H1 (cell line): ENCODE results near the gene COL6A3. TPM values are rescaled to one million over a fixed set of nuclear protein-coding genes. Genes with fewer than 3 reads are reported as not detected.

Source experiments
- CTCF ChIA-PET: fragments of 300-600 bp; sonication (Branson Sonifier 250); formaldehyde crosslinking; loops from one replicate; lab custom pipeline; 2021; ENCODE audit not compliant: partially characterized antibody; lab: Charles Lee
- POLR2A ChIA-PET: fragments of 300-600 bp; sonication (Branson Sonifier 250); formaldehyde crosslinking; loops from one replicate; lab custom pipeline; 2021; ENCODE audit warnings: inconsistent platforms; ENCODE audit not compliant: partially characterized antibody; lab: Charles Lee
- DNase-seq, 2 experiments: peaks; one replicate each; pipeline versions ENCODE4 v3.0.0 to v3.0.0-alpha.2; 2010 to 2022; ENCODE audit warnings: low spot score in 2 of 2, low read depth in 1 of 2, mixed read lengths in 1 of 2
- FAIRE-seq: peaks from 2 replicates; lab custom pipeline; 2011; peaks lifted over from hg19 to GRCh38; lab: Jason Lieb, UNC
- H2AFZ ChIP-seq: 2 replicates; pipeline ENCODE4 v1.8.1; 2012; ENCODE audit warnings: low read length, inconsistent platforms
- H2AK5ac ChIP-seq: 2 replicates; pipeline ENCODE4 v1.6.1; 2013; ENCODE audit warnings: low read depth, low read length
- H2BK120ac ChIP-seq: replicated peaks from 2 replicates; pipeline ENCODE3; 2013; ENCODE audit warnings: low read depth, low read length, inconsistent platforms
- H2BK12ac ChIP-seq: 2 replicates; pipeline ENCODE4 v1.6.1; 2013; ENCODE audit warnings: low read depth, low read length
- H2BK15ac ChIP-seq: 2 replicates; pipeline ENCODE4 v1.6.1; 2013; ENCODE audit warnings: low read length
- H2BK20ac ChIP-seq: 2 replicates; pipeline ENCODE4 v1.6.1; 2013; ENCODE audit warnings: low read length
- H2BK5ac ChIP-seq: 2 replicates; pipeline ENCODE4 v1.6.1; 2013; ENCODE audit warnings: low read depth, low read length
- H3K14ac ChIP-seq: 2 replicates; pipeline ENCODE4 v1.6.1; 2013; ENCODE audit warnings: inconsistent platforms; ENCODE audit not compliant: insufficient read length
- H3K18ac ChIP-seq: 2 replicates; pipeline ENCODE4 v1.6.1; 2013; ENCODE audit warnings: low read length; ENCODE audit errors: extremely low read depth
- H3K23ac ChIP-seq: 2 replicates; pipeline ENCODE4 v1.6.1; 2013; ENCODE audit warnings: inconsistent platforms; ENCODE audit not compliant: insufficient read length
- H3K23me2 ChIP-seq: 2 replicates; pipeline ENCODE4 v1.6.1; 2013; ENCODE audit warnings: low read depth, low read length
- H3K27ac ChIP-seq: 2 replicates; pipeline ENCODE4 v1.6.1; 2011; ENCODE audit warnings: low read depth, low read length, inconsistent platforms
- H3K27me3 ChIP-seq, 4 experiments: replicated peaks in 1 of 4; 1 replicate in 1 of 4; 2 replicates in 3 of 4; pipeline versions ENCODE4 v1.6.1 to v1.8.1; 2011 to 2013; ENCODE audit warnings: low read length in 3 of 4, mild to moderate bottlenecking in 3 of 4, inconsistent platforms in 2 of 4, mixed read lengths in 2 of 4, moderate library complexity in 1 of 4; ENCODE audit not compliant: control insufficient read depth in 3 of 4, insufficient read depth in 3 of 4; ENCODE audit errors: extremely low read depth in 1 of 4
- H3K36me3 ChIP-seq, 4 experiments: 2 replicates each; pipeline versions ENCODE4 v1.6.1 to v1.8.1; 2011 to 2013; ENCODE audit warnings: mild to moderate bottlenecking in 4 of 4, low read length in 3 of 4, moderate library complexity in 2 of 4, control low read depth in 1 of 4, inconsistent platforms in 1 of 4; ENCODE audit not compliant: insufficient read depth in 4 of 4, control insufficient read depth in 2 of 4
- H3K4ac ChIP-seq: replicated peaks from 2 replicates; pipeline ENCODE3; 2013; ENCODE audit warnings: low read length, low read depth, mixed read lengths, inconsistent platforms; ENCODE audit not compliant: insufficient read length
- H3K4me1 ChIP-seq, 4 experiments: replicated peaks in 1 of 4; 1 replicate in 1 of 4; 2 replicates in 3 of 4; pipeline versions ENCODE4 v1.6.1 to v1.8.1; 2011 to 2013; ENCODE audit warnings: low read length in 3 of 4, inconsistent platforms in 2 of 4, mixed read lengths in 1 of 4; ENCODE audit not compliant: insufficient read depth in 4 of 4, control insufficient read depth in 3 of 4
- H3K4me2 ChIP-seq, 2 experiments: 2 replicates each; pipeline versions ENCODE4 v1.6.1 to v1.8.1; 2011 to 2013; ENCODE audit warnings: low read depth in 2 of 2, low read length in 2 of 2, control low read depth in 1 of 2, inconsistent platforms in 1 of 2, mild to moderate bottlenecking in 1 of 2; ENCODE audit not compliant: insufficient read depth in 1 of 2
- H3K4me3 ChIP-seq, 4 experiments: fragments of 200-600, 300-600 bp in 1 of 4; sonication (generic), shearing (Covaris generic), sonication (Bioruptor Twin) in 1 of 4; 2 replicates each; pipeline versions ENCODE4 v1.5.1 to v1.8.1; 2011 to 2016; ENCODE audit warnings: low read length in 4 of 4, low read depth in 3 of 4, control low read depth in 2 of 4, inconsistent platforms in 2 of 4, mild to moderate bottlenecking in 2 of 4, mixed read lengths in 1 of 4, moderate library complexity in 1 of 4; ENCODE audit not compliant: insufficient read depth in 2 of 4; ENCODE audit errors: extremely low read depth in 1 of 4
- H3K56ac ChIP-seq: replicated peaks from 2 replicates; pipeline ENCODE3; 2013; ENCODE audit warnings: low read depth, mild to moderate bottlenecking, mixed read lengths, low read length, inconsistent platforms; ENCODE audit not compliant: insufficient read length
- H3K79me1 ChIP-seq: 2 replicates; pipeline ENCODE4 v1.6.1; 2013; ENCODE audit warnings: low read depth, low read length, control low read depth
- H3K79me2 ChIP-seq, 2 experiments: 2 replicates each; pipeline versions ENCODE4 v1.6.1 to v1.8.1; 2012 to 2013; ENCODE audit warnings: low read length in 2 of 2, mild to moderate bottlenecking in 2 of 2, inconsistent platforms in 1 of 2; ENCODE audit not compliant: insufficient read depth in 2 of 2, control insufficient read depth in 1 of 2
- H3K9ac ChIP-seq, 4 experiments: replicated peaks in 1 of 4; 1 replicate in 1 of 4; 2 replicates in 3 of 4; pipeline versions ENCODE4 v1.6.1 to v1.8.1; 2011 to 2013; ENCODE audit warnings: low read depth in 3 of 4, low read length in 3 of 4, control low read depth in 2 of 4, mild to moderate bottlenecking in 2 of 4, moderate library complexity in 2 of 4, inconsistent platforms in 1 of 4; ENCODE audit errors: extremely low read depth in 1 of 4
- H3K9me3 ChIP-seq, 2 experiments: 2 replicates each; pipeline versions ENCODE4 v1.6.1 to v1.8.1; 2012 to 2013; ENCODE audit warnings: mild to moderate bottlenecking in 2 of 2, moderate library complexity in 2 of 2, control low read depth in 1 of 2, inconsistent platforms in 1 of 2, low read depth in 1 of 2, low read length in 1 of 2, mixed read lengths in 1 of 2; ENCODE audit not compliant: insufficient read depth in 2 of 2
- H4K20me1 ChIP-seq, 2 experiments: replicated peaks in 1 of 2; 2 replicates each; pipeline versions ENCODE3 to v1.8.1; 2011 to 2013; ENCODE audit warnings: inconsistent platforms in 2 of 2, low read length in 2 of 2, mild to moderate bottlenecking in 1 of 2; ENCODE audit not compliant: insufficient read depth in 2 of 2, control insufficient read depth in 1 of 2
- H4K5ac ChIP-seq: 2 replicates; pipeline ENCODE4 v1.6.1; 2013; ENCODE audit warnings: low read length, low read depth, mixed read lengths, inconsistent platforms; ENCODE audit not compliant: insufficient read length
- H4K8ac ChIP-seq: 2 replicates; pipeline ENCODE4 v1.8.0; 2013; ENCODE audit warnings: mild to moderate bottlenecking, moderate library complexity, low read length, inconsistent platforms; ENCODE audit not compliant: insufficient read depth; ENCODE audit errors: extremely low read depth
- H4K91ac ChIP-seq: replicated peaks from 2 replicates; pipeline ENCODE3; 2013; ENCODE audit warnings: low read length, mixed read lengths, inconsistent platforms; ENCODE audit not compliant: insufficient read length
- CEBPB ChIP-seq: IDR thresholded peaks from 2 replicates; pipeline ENCODE4 v1.6.1; 2012; ENCODE audit warnings: low read depth, low read length
- GTF2F1 ChIP-seq: IDR thresholded peaks from 2 replicates; pipeline ENCODE4 v1.6.1; 2012; ENCODE audit warnings: low read depth, low read length, improper control_type of control experiment, borderline replicate concordance
- NANOG ChIP-seq: IDR thresholded peaks from 2 replicates; pipeline ENCODE4 v1.6.1; 2011; ENCODE audit warnings: low read length, low read depth, mild to moderate bottlenecking, inconsistent platforms; ENCODE audit not compliant: insufficient read depth, poor library complexity, severe bottlenecking
- NRF1 ChIP-seq: IDR thresholded peaks from 2 replicates; pipeline ENCODE4 v1.6.1; 2011; ENCODE audit warnings: mild to moderate bottlenecking, low read depth, low read length, improper control_type of control experiment
- SP1 ChIP-seq: IDR thresholded peaks from 2 replicates; pipeline ENCODE4 v1.6.1; 2011; ENCODE audit warnings: low read depth, low read length
- WGBS, 2 experiments: shearing (Covaris generic) in 1 of 2; methylation state at CpG; one replicate each; pipeline versions ENCODE4 v1.1.6 to v1.1.7; 2013 to 2015; ENCODE audit warnings: low lambda C conversion rate in 2 of 2, mixed read lengths in 2 of 2, inconsistent platforms in 1 of 2, low coverage in 1 of 2, missing lambda C conversion rate in 1 of 2; ENCODE audit not compliant: insufficient replicate concordance in 2 of 2, insufficient coverage in 1 of 2, insufficient read length in 1 of 2; ENCODE audit errors: extremely low coverage in 1 of 2, missing lambda C conversion rate in 1 of 2; 5-methylcytosine and 5-hydroxymethylcytosine counted together
- polyA plus RNA-seq, 7 experiments: library from polyadenylated mRNA; depleted of rRNA in 3 of 7; stranded (reverse) in 5 of 7; unstranded in 2 of 7; fragments of >200 nt in 5 of 7; fragments of 200-250 nt in 2 of 7; gene quantifications; 1 replicate in 5 of 7; 2 replicates in 1 of 7; 4 replicates in 1 of 7; pipeline versions ENCODE4 v1.2.1 to v1.2.3, GENCODE V29; 2011 to 2013; ENCODE audit warnings: missing spikeins in 2 of 7, mixed read lengths in 2 of 7
- total RNA-seq: library from RNA; stranded (reverse); fragmentation: NEBNext Ultra II Directional; extraction: Animal tissue kit (Norgen Biotek cat#: 25700); gene quantifications from 2 replicates; pipeline ENCODE4 v1.2.1, GENCODE V29; 2021

COL6A3 gene
- total and polyA plus RNA-seq, 2 of the 8 experiments (the other 6 are each of a cell fraction or from before 2014, with no cell fraction given), result 1.2 to 3.4 TPM

DNA sequence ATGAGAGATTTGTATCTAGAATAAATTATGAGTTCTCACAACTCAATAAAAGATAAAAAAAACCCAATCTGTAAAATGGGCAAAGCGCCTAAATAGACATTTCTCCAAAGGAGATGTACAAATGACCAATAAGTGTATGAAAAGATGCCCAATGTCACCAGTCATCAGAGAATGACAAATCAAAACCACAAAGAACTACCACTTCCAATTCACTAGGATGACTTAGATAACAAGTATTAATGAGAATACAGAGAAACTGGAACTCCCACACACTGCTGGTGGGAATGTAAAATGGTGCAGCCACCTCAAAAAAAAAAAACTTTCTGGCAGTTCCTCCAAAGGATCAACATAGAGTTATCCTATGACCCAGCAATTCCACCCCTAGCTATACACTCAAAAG is 17.4 kb upstream of the COL6A3 start:
- TF ChIP-seq NANOG (no peak), SP1 (no peak), CEBPB (no peak), NRF1 (no peak), GTF2F1 (no peak)
- CTCF ChIA-PET, result interaction anchor here (1.2 to 11.7 kb wide), 3 partner anchors 13 to 45 kb away, joined by 4 to 102 read pairs (median 7); partner anchors contain the start of gene COL6A3

More for the DNA sequence above, 17.4 kb upstream of the COL6A3 start:
- Histone ChIP-seq H4K5ac (no peak overlapping the region), H4K91ac (no peak overlapping the region), H3K14ac (no peak overlapping the region), H3K18ac (no peak overlapping the region), H2BK120ac (no peak overlapping the region), H2AK5ac (no peak overlapping the region), H3K23me2 (no peaks in the 10 kb centered on the region), H3K9ac (no peak overlapping the region), H3K79me2 (no peaks in the 10 kb centered on the region), H3K4me3 (no peak overlapping the region), H3K4me1 (peaks cover 0 to 6% (median 3%) of the 10 kb centered on the region in 4 experiments; a peak in 3 of 7 replicates), H3K9me3 (no peaks in the 10 kb centered on the region), H3K27ac (no peak overlapping the region), H2BK5ac (no peak overlapping the region), H2AFZ (no peak overlapping the region), H3K79me1 (no peaks in the 10 kb centered on the region), H3K4ac (no peak overlapping the region), H2BK12ac (no peak overlapping the region), H3K23ac (no peak overlapping the region), H4K20me1 (no peaks in the 10 kb centered on the region), H2BK20ac (no peak overlapping the region), H3K4me2 (no peak overlapping the region), H3K27me3 (no peaks in the 10 kb centered on the region; a peak in 1 of 7 replicates), H2BK15ac (no peak overlapping the region), H4K8ac (no peak overlapping the region), H3K36me3 (no peaks in the 10 kb centered on the region), H3K56ac (no peak overlapping the region)
- POLR2A ChIA-PET, result interaction anchor here (1.4 kb wide), 1 partner anchor 10 kb away, joined by 5 read pairs; no protein-coding TSS in a partner anchor
- FAIRE-seq, result no peak
- no peak for DNase-seq
- 93% methylated on average over 1 of the region's 1 CpG; no CpG with 5 or more reads in 1 of the 2 experiments for WGBS, 2 experiments
